HG03045 (cell line): ENCODE measurements around the gene PTPN4.
A peak's percentile ranks its signal among the peaks of the same experiment; 100 is the strongest.

Source experiments
- ATAC-seq: cut with Tn5 transposase; IDR thresholded peaks from one replicate; pipeline ENCODE4 v1.9.1; 2021; ENCODE audit warnings: mild to moderate bottlenecking, moderate library complexity; ENCODE audit not compliant: unreplicated experiment

Gene PTPN4

GRCh38 chr2:119760237-119760955, 674 bp downstream of the PTPN4 start:
- ATAC-seq = peak; percentile 16

- no peak for ATAC-seq
Measured at GRCh38 chr2:119760956-119761275, 1.2 kb downstream of the PTPN4 start.

GRCh38 chr2:119764832-119765231, 5.1 kb downstream of the PTPN4 start:
- ATAC-seq = no peak

GRCh38 chr2:119765433-119766002, 5.8 kb downstream of the PTPN4 start:
- no peak for ATAC-seq

- no peak for ATAC-seq
Measured at GRCh38 chr2:119766944-119767343, 7.2 kb downstream of the PTPN4 start.

- no peak for ATAC-seq
Measured at GRCh38 chr2:119768742-119769141, 9.0 kb downstream of the PTPN4 start.

GRCh38 chr2:119769645-119770044, 9.9 kb downstream of the PTPN4 start:
- ATAC-seq = no peak

- ATAC-seq = no peak
Measured at GRCh38 chr2:119771331-119771730, 11.6 kb downstream of the PTPN4 start.

- ATAC-seq = no peak
Measured at GRCh38 chr2:119772128-119772527, 12.4 kb downstream of the PTPN4 start.

GRCh38 chr2:119772767-119773166, 13.0 kb downstream of the PTPN4 start:
- no peak for ATAC-seq

- no peak for ATAC-seq
Measured at GRCh38 chr2:119774026-119774425, 14.3 kb downstream of the PTPN4 start.

GRCh38 chr2:119775102-119775501, 15.4 kb downstream of the PTPN4 start:
- ATAC-seq = no peak

GRCh38 chr2:119782308-119783027, 22.7 kb downstream of the PTPN4 start:
- ATAC-seq = no peak

GRCh38 chr2:119784876-119785275, 25.2 kb downstream of the PTPN4 start:
- no peak for ATAC-seq

- no peak for ATAC-seq
Measured at GRCh38 chr2:119786295-119786694, 26.6 kb downstream of the PTPN4 start.

GRCh38 chr2:119788752-119789151, 29.0 kb downstream of the PTPN4 start:
- no peak for ATAC-seq

- no peak for ATAC-seq
Measured at GRCh38 chr2:119790466-119790865, 30.7 kb downstream of the PTPN4 start.

GRCh38 chr2:119792907-119793312, 33.2 kb downstream of the PTPN4 start:
- no peak for ATAC-seq

- ATAC-seq = no peak
Measured at GRCh38 chr2:119794237-119794636, 34.5 kb downstream of the PTPN4 start.

GRCh38 chr2:119795309-119796303, 35.9 kb downstream of the PTPN4 start:
- ATAC-seq = no peak

GRCh38 chr2:119800376-119800902, 40.7 kb downstream of the PTPN4 start:
- ATAC-seq = no peak
